ENCODE measurements around the gene SACM1L. TPM values are rescaled to one million over a fixed set of nuclear protein-coding genes. Genes with fewer than 3 reads are reported as not detected.

Gene SACM1L
- total RNA-seq, 2 donors from 2014 or later = 53.1 to 53.9 TPM

DNA sequence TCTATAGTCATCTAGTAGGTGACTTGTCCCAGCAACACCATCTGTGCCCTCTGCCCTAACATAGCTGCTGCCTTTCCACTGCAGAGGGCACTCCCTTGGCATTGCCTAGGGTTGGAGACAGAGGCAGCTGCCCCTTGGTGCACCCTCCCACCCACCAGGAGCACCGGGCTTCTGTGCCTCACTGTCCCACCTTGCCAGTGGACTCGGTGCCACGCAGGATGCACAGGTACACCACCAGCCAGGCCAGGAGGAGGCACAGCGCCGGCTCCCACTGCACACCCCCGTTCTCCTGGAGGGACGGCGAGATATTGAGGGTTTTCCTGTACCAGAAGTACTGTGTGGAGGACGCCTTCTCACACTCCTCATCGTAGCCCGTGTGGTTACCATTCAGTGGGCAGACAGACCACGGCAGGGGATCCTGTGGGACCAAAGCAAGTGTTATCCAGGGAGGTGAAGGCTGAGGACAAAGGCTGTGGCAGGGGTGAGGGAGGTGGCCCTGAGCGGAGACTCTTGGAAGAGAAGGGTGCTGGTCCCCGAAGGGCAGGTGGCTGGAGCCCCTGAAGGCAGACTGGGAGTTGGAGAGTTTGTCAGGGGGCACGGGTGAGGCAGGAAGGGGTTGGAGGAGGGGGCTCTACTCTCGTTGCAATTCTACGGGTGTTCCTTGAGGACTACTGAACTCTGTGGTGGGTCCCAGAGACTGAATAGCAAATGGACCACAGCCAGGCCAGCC lies 86.5 kb downstream of the SACM1L start:
- no peak for ATAC-seq

GRCh38 chr3:45776301-45776595 lies 87.1 kb downstream of the SACM1L start:
- peak; percentile 57 for ATAC-seq
- peak in 1 of 2 donors; percentile 37 for DNase-seq
- intact Hi-C loops (cut with DNase I, micrococcal nuclease) = no loop called here

More for the DNA sequence above, 86.5 kb downstream of the SACM1L start:
- no peak for DNase-seq
- intact Hi-C loops (cut with DNase I, micrococcal nuclease) = no loop called here

GRCh38 chr3:45776611-45777010 lies 87.4 kb downstream of the SACM1L start:
- intact Hi-C loops (cut with DNase I, micrococcal nuclease) = no loop called here
- no peak for ATAC-seq
- peak in 1 of 2 donors; percentile 49 for DNase-seq

DNA sequence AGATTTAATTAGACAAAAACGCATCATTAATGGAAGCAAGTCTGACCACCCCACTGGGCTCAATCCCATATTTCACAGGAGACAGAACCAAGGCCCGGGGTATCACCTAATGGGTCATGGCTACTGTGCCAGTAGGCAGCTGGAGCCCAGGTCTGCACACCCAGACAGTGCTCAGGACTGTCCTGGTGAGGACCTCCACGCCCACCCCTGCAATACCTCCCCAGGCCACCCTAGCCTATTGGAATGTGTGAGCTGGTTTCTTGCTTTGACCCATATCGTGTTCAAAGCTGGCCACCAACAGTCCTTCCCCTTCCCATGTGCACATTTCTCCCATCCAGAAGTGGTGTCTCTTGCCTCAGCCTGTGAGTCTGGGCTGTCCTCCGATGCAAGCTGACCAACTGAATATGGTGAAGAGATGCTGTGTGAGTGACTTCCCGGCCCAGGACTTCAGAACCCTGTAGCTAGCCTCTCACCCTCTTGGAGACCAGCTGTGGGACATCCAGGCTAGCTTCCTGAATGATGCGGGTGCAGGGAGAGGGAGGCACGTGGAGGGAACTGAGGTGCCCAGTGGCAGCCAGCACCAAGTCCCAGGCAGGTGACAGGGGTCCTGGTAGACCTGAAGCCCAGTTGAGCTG lies 88.0 kb downstream of the SACM1L start:
- no peak for DNase-seq
- no peak for ATAC-seq
- intact Hi-C loops (cut with DNase I, micrococcal nuclease) = no loop called here

DNA sequence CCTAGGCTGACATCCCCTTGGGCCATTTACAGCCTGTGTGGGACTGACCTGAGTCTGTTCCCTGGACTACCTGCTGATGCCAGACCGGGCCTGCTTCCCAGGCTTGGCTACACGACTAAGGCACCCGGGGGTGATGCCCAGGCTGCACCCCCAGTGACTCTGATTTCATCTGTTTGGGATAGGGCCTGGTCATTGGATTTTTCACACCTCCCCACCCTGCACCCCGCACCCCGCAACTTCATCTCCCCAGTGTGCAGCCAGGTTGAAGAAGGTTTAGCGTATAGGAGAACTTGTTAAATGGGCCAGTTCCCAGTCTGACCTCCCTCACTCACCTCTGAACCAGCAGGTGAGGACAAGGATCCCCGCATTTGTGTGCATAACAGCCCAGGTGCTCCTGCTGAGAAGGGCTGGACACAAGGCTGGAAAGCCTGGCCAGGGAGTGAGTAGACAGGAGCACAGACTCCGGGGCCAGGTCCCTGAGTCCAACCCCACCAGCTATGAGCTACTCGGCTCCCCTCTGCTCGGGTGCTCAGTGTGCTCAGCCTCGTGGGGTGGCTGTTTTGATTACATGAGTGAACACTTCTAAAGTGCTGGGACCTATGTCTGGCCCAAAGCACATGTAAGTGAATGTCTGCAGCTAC lies 88.7 kb downstream of the SACM1L start:
- no peak for DNase-seq
- no peak for ATAC-seq
- intact Hi-C loops (cut with DNase I, micrococcal nuclease) = no loop called here

DNA sequence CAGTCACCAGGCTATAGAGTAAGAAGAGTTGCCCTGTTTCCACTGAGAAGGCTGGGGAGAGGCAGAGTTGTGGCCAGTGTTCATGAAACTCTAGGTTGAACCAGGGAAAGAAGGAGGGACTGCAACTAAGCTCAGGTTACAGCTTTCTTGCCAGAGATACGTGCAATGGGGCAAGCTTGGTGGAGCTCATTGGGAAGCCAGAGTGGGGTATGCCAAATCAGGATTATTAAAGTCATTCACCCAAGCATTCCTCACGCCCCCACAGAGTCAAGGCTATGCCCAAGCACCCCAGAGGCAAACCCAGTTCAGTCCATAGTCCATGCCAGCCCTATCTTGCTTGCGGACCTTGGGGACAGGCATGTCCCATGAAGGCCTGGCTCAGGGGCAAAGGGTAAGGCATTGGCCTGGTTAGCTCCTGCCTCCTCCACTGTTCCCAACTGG lies 89.6 kb downstream of the SACM1L start:
- DNase-seq (no peak), ATAC-seq (peak; percentile 27)
- intact Hi-C loops (cut with DNase I, micrococcal nuclease) = no loop called here

DNA sequence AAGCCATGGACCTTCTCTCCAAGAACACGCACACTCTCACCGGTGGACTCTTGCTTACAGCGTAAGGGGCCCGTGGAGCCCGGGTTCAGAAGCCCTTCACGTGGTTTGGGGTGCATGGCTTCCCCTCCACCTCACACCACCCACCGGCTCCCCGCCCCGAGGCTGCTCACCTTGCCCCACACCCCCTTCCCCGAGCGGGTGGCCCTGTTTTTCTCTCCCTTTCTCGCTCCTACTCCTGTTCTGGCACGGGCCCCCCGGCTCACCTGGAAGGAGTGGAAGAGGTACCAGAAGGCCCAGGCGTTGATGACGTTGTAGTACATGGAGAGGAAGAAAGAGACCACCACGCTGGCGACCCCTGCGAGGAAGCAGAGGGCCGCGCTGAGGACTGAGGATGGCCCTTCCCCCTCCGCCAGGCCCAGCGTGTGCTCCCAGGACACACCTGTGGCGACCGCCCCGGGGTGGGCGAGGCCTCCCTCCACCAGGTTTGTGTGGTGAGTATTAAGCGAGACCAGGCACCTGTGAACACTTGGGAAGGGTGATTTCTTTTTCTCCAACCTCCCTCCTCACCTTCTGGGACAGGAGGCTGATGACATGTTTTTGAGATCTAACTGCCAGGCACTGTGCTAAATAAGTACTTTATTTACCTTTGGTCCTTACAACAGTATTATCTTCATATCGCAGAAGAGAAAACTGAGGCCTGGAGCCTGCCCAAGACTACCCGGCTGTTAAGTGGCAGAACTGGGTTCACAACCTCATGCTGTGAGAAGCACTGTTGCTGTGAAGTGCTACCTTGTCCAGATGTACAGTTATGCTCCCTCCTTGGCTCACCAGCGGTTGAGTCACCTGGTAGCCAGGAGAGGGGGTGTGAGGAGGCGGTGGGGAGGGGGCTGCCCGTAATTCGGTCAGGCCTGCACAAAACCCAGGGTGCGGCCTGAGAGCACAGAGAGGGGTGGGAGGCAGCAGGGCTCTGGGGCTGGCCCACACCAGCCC lies 90.8 kb downstream of the SACM1L start:
- ATAC-seq = no peak
- intact Hi-C loops (cut with DNase I, micrococcal nuclease) = no loop called here
- no peak for DNase-seq

DNA sequence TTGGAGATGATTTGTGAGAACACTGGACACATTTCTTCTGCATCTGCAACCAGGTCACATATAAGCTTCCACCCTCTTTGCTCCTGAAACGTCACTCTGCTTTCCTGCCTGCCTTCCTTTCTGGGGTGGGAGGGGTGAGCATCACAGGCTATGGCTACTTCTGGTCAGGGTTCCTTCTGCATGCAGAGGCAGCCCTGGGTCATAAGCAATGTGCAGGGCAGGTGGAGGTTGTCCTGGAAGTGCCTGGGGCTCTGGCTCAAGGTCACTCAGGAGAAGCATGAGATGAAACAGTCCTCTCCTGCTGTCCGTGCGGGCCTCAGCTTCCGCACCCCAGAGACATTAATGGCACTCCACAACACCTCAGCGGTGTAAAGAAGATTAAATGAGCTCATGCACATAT lies 92.1 kb downstream of the SACM1L start:
- intact Hi-C loops (cut with DNase I, micrococcal nuclease) = no loop called here
- DNase-seq (no peak), ATAC-seq (no peak)

DNA sequence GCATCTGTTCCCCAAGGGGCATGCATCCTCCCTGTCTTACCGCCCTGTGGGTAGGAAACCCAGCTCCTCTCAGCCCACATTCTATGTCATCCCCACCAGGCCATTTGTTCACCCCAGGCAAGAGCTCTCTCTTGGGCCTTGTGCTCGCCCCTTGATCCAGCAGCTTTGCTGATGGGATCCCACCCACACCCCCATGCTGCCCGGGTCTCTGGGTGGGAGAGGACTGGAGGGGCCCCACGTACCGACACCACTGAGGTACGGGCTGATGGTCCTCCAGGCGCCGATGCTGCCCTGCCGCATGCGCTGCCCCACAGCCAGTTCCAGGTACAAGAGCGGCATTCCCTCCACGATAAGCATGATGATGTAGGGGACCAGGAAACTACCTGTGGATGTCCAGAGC lies 92.6 kb downstream of the SACM1L start:
- DNase-seq (no peak), ATAC-seq (no peak)
- intact Hi-C loops (cut with DNase I, micrococcal nuclease) = no loop called here

- ATAC-seq (no peak), DNase-seq (no peak)
- intact Hi-C loops (cut with DNase I, micrococcal nuclease) = no loop called here
Observed at GRCh38 chr3:45782381-45782780, 93.2 kb downstream of the SACM1L start.

GRCh38 chr3:45783667-45784066 lies 94.5 kb downstream of the SACM1L start:
- intact Hi-C loops (cut with DNase I, micrococcal nuclease) = no loop called here
- ATAC-seq = peak; percentile 55
- DNase-seq = no peak

DNA sequence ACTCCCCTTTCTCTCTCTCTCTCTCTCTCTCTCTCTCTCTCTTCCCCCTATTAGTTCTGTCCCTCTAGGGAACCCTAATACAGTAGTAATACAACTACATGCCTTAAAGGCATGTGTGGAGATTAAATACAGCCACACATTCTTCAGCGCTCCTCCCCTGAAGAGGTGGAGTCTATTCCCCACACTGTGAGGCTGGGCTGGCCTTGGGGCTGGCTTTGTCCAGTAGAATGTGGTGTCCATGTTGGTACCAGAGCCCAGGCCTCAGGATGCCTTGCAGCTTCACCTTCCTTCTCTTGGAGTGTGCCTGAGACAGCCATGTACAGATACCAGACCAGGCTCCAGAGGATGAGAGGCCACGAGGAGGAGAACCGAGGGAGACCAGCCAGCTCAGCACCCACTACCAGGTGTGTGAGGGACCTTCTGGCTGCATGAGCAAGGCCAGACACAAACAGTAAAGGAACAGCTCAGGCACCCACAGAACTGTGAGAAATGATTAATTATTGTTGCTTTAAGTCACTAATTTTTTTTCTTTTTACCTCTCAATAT lies 96.5 kb downstream of the SACM1L start:
- intact Hi-C loops (cut with DNase I, micrococcal nuclease) = no loop called here
- ATAC-seq = no peak
- no peak for DNase-seq

DNA sequence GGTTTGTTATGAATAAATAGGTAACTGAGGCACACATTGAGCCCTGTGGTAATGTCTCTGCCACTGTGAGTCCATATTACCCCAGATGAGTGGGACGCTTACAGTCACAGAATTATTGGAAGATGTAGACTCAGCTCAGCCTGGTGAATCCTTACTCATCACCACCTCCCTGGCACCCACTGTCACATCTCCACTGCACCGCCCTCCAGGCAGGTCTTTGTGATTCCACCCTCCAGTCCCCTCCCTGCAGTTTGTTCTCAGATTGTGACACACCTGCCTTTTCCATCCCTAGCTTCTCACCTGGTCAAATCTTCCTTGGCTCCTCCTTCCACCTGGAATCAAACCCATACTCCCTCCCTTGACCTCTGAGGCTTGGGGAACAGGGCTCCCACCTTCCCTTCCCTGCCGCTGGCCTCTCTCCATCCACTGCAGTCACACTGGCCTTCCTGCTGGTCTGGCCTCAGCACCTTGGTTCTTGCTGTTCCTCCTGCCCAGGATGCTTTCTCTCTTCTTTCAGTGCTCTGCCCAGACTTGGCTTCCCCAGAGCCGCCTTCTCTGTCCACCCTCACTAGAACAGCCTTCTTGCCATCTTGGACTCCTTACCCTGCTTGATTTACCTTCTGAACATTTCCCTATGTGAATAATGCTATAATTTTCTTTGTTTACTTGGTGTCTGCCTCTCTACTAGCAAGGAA lies 97.8 kb downstream of the SACM1L start:
- ATAC-seq = peak; percentile 24
- DNase-seq = no peak
- intact Hi-C loops (cut with DNase I, micrococcal nuclease) = no loop called here

DNA sequence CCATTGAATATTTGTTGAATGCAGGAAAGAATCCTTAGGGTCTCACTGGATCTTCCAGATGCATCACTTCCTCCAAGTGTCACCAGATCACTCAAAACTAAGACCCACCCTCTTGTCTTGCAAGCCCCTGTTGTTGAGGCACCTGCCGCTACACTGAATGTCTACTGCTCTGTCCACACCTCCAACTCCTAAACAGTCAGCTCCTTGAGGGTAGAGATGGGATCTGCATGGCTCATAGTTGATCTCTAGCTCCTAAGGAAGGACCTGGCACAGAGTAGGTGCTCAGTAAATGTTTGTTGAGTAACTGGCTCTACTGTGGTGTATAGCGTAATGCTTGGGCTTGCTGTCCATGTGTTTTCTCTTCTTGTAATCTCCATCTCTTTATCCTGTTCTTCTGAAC lies 98.4 kb downstream of the SACM1L start:
- intact Hi-C loops (cut with DNase I, micrococcal nuclease) = no loop called here
- ATAC-seq = no peak
- no peak for DNase-seq

GRCh38 chr3:45789235-45789812 lies 100.1 kb downstream of the SACM1L start:
- DNase-seq (no peak), ATAC-seq (no peak)
- intact Hi-C loops (cut with DNase I, micrococcal nuclease) = no loop called here

DNA sequence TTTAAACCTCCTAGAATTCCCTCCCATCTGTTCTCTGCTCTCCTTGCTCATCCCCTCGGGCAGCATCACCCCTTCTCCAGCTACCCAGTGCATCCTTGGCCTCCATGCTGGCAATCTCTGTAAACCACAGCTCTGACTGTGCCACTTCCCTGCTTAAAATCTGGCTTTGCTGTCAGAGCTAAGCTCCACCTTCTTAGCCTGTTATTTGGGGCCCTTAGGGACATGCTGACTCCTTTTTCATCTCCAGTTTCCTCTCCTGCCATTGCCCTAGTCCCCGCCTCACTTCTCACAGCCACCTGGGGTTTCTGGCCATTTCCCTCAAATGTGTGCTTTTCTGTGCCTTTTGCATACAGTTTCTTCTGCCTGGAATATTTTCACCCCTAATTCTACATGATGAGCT lies 101.4 kb downstream of the SACM1L start:
- ATAC-seq = no peak
- intact Hi-C loops (cut with DNase I, micrococcal nuclease) = no loop called here
- no peak for DNase-seq

- DNase-seq = no peak
- intact Hi-C loops (cut with DNase I, micrococcal nuclease) = no loop called here
- ATAC-seq = no peak
Observed at GRCh38 chr3:45792036-45792435, 102.8 kb downstream of the SACM1L start.

DNA sequence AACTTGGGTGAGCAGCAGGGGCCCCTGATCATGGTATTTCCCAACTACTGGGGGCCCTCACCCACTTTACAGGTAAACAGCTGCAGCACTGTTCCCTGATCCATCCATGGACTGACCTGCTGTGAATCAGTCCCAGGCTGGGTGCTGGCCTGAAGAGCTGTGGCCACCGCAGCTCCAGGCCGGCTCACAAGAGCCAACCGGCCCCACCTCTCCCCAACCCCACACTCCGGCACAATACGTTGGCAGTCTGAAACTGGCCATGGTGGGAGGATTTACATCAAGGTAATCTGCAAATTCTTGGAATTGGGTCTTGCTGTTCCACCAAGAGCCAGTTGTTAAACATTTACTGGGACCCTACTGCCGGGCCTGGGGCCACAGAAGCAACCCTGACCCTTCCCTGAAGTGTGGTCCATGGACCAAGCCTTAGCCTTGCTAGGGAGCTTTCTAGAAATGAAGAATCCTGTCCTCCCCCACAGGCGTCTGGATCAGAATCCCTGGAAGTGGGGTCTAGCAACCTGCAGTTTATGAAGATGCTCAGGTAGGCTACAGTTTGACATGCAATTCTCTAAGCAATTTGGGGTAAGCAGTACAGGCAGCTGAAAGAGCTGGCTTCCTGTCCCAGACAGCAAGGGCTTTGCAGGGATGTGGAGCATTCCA lies 103.4 kb downstream of the SACM1L start:
- no peak for DNase-seq
- no peak for ATAC-seq
- intact Hi-C loops (cut with DNase I, micrococcal nuclease) = no loop called here

Measured in left colon (tissue), 2 donors.